ENCODE data around the gene ZNF528.

ZNF528 gene

DNA sequence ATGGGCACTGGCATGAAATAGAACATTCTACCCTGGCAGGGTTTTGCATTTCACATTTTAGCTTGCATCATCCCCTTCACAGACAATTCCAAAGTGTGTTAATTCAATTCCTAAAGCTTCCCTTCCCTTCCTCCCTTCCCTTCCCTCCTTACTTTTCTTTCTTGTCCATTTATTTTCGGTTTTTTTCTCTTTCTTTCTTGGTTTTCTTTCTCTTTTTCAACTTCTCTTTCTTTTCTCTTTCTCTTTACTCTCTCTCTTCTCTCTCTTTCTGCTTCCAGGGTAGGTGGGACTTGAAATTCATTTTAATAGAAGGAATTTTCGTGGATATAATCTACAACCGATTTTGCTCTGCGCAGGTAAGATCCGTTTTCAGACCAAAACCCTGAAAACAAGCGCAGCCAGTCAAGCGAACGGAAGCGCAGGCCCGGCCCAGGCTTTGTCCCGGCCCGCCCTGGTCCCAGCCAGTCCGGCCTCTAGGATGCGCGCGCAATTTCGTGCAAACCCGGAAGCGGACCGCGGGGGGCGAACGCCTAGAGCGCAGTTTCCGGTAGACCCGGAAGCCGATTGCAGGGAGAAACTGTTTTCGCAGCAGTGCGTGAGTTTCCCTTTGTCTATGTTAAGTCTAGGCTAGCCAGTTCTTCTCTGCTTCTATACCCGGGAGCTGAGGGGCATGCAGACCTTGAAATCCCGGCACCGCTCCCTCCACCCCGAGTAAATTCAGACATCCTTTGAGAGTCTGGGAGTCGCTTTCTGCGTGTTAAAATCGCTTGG is at the start of gene ZNF528:
ZNF528 (plus strand) TSS at position 540 of the 771 bp plus-strand sequence. CDS start 4,165 bp downstream, outside the sequence.
- no peak for TF ChIP-seq CTCF (IDR thresholded peaks at IDR 0.05)

- no peak for TF ChIP-seq CTCF (IDR thresholded peaks at IDR 0.05)
Measured at GRCh38 chr19:52351512-52351911, 46.1 kb upstream of the ZNF528 start.

DNA sequence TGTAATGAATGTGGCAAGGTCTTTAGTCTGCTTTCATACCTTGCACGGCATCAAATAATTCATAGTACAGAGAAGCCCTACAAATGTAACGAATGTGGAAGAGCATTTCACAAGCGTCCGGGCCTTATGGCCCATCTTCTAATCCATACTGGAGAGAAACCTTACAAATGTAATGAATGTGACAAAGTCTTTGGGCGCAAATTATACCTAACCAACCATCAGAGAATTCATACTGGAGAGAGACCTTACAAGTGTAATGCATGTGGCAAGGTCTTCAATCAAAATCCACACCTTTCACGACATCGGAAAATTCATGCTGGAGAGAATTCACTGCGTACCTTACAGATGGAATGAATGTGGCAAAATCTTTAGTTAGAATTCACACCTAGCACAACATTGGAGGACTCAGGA is 31.2 kb upstream of the ZNF528 start:
- TF ChIP-seq CTCF (IDR thresholded peaks at IDR 0.05): no peak

DNA sequence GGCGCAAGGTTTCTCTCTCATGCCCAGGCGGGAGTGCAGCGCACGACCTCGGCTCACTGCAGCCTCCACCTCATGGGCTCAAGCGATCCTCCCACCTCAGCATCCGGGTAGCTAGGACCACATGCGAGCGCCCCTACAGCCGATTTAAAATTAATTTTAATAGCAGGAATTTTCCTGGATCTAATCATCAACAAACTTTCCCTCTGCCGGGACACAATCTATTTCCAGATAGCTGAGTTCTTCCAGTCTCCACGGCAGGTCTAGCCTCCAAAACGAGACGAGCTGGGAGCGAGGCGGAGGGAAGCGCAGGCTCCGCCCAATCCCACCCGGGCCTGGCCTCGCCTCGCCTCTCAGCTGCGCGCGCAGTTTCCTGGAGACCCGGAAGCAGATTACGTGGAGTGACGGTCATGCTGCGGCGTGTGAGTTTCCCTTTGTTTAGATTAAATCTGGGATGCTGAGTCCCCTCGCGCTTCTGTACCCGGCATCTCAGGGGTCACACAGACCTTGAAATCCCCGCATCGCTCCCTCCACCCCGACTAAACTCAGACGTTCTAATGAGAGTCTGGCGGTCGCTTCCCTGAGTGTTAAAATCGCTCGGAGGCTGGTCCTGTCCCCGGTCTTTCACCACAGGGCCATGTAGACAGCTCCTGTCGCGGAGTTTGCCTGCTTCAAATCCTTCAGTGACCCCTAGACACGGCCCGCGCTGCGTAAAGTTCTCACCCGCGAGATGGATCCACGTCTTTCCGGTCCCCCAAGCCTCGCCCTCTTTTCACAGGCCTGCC is 27.9 kb upstream of the ZNF528 start, which contains the start of gene ZNF880:
ZNF880 (plus strand) TSS at position 365 of the 782 bp plus-strand sequence; CDS start at position 408, 43 bp downstream.
- no peak for TF ChIP-seq CTCF (IDR thresholded peaks at IDR 0.05)

DNA sequence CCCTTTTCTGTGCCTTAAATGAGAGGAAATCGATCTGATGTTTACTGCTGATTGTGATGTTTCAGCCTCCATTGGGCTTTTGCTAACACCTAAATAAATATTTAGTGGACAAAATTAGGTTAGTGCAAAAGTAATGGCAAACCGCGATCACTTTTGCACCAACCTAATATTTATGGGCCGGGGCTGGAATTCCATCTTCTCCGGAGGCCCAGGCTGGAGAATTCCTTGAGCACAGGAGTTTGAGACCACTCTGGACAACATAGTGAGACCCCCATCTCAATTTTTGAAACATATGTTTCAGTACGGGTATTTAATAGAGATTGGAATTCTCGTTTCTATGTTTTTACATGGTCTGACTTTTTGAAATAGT is 27.3 kb upstream of the ZNF528 start:
- no peak for TF ChIP-seq CTCF (IDR thresholded peaks at IDR 0.05)

- TF ChIP-seq CTCF (IDR thresholded peaks at IDR 0.05): no peak
Measured at GRCh38 chr19:52391135-52391534, 6.5 kb upstream of the ZNF528 start.

GRCh38 chr19:52398081-52398441 is 412 bp downstream of the ZNF528 start:
- TF ChIP-seq CTCF (IDR thresholded peaks at IDR 0.05): no peak
